Hematopoietic multipotent progenitor cell treated with erythropoietin and hydrocortisone succinate and interleukin-3 and kit ligand, for 15 days (in vitro differentiated cells): ENCODE data around the gene CDCP1.
"Not testable (repeated sequence)": the region's sequence is repeated elsewhere in the genome, so short reads cannot be mapped to it uniquely, and the experiment has no call there.

ENCODE experiments used
- DNase-seq: peaks from one replicate; pipeline ENCODE4 v3.0.0-alpha.2; 2015; ENCODE audit warnings: low spot score

Gene CDCP1

GRCh38 chr3:45084820-45085816, 61.1 kb downstream of the CDCP1 start:
- DNase-seq, result no peak

DNA sequence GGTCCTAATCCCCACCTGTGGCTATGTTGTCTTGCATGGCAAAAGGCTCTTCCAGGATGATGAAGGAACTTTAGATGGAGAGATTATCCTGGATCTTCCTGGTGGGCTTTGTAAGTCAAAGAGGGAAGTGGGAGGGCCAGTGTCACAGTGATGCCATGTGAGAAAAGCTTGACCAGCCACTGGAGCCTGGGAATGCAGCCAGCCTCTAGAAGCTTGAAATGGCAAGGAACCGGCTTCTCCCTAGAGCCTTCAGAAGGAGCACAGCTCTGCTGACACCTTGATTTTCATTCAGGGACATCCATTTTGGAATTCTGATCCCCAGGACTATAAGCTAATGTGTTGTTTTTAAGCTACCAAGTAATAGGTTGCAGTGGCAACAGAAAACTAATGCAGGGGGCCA, 61.8 kb downstream of the CDCP1 start:
- DNase-seq, result no peak

DNA sequence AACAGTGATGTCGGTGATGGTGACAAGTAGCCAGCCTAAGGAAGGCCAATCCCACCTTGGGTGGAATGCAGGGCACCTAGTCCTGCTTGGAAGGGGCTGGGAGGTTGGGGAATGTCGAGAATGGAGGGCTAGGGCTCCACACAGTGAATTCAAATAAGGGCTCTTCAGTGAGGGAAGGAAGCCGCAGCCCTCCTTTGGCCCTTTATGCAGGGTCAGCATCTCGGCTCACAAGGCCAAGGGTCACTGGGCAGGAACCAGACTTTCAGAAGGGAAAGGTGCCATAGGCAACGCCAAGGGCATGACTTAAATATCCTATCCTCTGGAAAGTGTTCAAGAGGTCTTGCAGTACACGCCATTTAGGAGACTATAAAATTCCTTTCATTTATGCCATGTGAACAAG, 63.2 kb downstream of the CDCP1 start:
- no peak for DNase-seq

- DNase-seq, result no peak
These were observed 64.0 kb downstream of the CDCP1 start for GRCh38 chr3:45082142-45082538.

- no peak for DNase-seq
These were observed 64.6 kb downstream of the CDCP1 start for GRCh38 chr3:45081506-45082141.

- DNase-seq, result no peak
These were observed 65.4 kb downstream of the CDCP1 start for GRCh38 chr3:45080824-45081223.

DNA sequence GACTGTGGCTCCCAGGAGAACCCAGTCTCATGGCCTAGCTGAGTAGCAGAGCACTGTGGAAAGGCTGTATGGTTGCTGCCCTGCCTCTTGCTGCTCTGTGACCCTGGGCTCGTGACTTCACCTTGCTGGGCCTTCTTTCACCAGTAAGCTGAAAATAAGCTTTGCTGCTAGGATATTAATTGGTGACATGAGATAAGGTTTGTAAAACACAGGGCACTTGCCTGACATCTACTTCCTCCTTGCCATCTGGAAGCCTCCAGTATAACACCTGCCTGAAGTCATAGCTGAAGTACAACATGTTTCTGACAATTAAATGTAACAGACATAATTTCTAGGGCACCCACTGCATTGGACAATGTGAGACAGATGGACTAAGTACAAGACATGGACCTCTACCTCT, 66.5 kb downstream of the CDCP1 start:
- DNase-seq, result no peak

- DNase-seq, result no peak
These were observed 67.2 kb downstream of the CDCP1 start for GRCh38 chr3:45078910-45079522.

DNA sequence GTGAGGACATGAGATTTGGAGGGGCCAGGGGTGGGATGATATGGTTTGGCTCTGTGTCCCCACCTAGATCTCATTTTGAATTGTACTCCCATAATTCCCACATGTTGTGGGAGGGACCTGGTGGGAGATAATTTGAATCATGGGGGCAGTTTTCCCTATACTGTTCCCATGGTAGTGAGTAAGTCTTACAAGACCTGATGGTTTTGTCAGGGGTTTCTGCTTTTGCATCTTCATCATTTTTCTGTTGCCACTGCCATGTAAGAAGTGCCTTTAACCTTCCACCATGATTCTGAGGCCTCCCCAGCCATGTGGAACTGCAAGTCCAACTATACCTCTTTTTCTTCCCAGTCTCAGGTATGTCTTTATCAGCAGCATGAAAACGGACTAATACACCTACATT, 67.9 kb downstream of the CDCP1 start:
- not testable (repeated sequence) for DNase-seq

DNA sequence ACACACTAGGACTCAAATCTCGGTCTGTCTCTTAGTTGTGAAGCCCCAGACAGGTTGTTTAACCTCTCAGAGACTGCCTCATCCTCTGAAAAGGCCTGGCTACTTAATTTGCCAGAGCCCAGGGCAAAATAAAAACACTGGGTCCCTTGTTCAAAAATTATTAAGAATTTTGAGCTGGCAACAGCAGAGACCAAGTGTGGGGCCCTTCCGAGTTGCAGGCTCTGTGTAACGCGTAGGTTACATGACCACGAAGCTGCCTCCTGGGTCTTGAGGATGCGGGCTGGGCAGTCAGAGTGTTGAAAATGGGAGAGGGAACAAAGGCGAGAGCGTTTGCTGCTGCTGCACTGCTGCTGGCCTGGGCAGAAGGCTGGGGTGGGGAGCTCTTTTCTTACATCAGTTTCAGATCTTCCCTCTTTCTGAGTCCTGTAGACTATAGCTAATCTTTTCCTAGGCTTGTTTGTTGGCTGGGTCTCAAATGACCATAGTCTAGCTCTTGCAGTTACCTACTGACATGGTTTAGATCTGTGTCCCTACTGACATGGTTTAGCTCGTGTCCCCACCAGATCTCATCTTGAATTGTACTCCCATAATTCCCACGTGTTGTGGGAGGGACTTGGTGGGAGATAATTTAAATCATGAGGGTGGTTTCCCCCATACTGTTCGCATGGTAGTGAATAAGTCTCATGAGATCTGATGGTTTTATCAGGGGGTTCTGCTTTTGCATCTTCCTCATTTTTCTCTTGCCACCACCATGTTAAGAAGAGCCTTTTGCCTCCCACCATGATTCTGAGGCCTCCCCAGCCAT, 70.2 kb downstream of the CDCP1 start:
- DNase-seq, result no peak

GRCh38 chr3:45071075-45071474, 75.1 kb downstream of the CDCP1 start:
- no peak for DNase-seq

DNA sequence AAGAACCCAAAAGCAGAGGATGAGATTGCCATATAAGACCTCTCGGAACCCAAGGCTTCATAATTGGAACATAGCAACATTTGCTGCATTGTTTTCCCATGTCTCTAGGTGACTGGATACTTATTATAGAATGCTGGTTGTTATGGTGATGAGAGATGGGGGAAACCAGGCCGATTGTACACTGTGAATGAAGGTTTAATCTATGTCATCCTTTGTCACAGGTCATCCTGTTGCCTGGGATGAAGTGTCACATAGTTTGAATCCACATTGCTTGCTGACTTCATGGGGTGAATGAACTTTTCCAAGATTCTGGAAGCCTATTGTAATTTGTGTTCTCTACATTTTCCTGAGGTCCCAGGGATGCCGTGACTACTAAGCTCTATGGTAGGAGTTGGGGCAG, 78.2 kb downstream of the CDCP1 start:
- no peak for DNase-seq

GRCh38 chr3:45067486-45067885, 78.7 kb downstream of the CDCP1 start:
- DNase-seq, result no peak

GRCh38 chr3:45066109-45066801, 79.9 kb downstream of the CDCP1 start:
- DNase-seq, result no peak

- DNase-seq, result no peak
These were observed 80.8 kb downstream of the CDCP1 start for GRCh38 chr3:45065373-45065720.

- DNase-seq, result peak; percentile 93
These were observed 81.4 kb downstream of the CDCP1 start for GRCh38 chr3:45064512-45065372.

GRCh38 chr3:45062697-45063070, 83.5 kb downstream of the CDCP1 start:
- no peak for DNase-seq

GRCh38 chr3:45060165-45060892, 85.8 kb downstream of the CDCP1 start:
- no peak for DNase-seq

GRCh38 chr3:45059132-45059531, 87.0 kb downstream of the CDCP1 start:
- no peak for DNase-seq

- DNase-seq, result no peak
These were observed 88.6 kb downstream of the CDCP1 start for GRCh38 chr3:45057557-45057956.
